ENCODE results near the gene WIPF2. TPM values are rescaled to one million over a fixed set of nuclear protein-coding genes. Genes with fewer than 3 reads are reported as not detected.

WIPF2 gene
- polyA plus RNA-seq, 4 donors, result 12.5 to 22.9 (median 14.0) TPM

GRCh38 chr17:40323391-40324381, 104.6 kb downstream of the WIPF2 start:
- Histone ChIP-seq H3K9me3 (ENCODE audit: control insufficient read depth in 2 of 2, insufficient read depth in 1 of 2, low read depth in 1 of 2, low read length in 1 of 2) (no peaks in the 10 kb centered on the region), H3K27ac (ENCODE audit: low read depth in 1 of 3, low read length in 2 of 3) (peak overlapping the region; percentile 49 to 98 (median 62)), H3K4me1 (ENCODE audit: control insufficient read depth in 3 of 3, insufficient read depth in 2 of 3, low read depth in 1 of 3, low read length in 2 of 3) (peaks cover 18 to 82% (median 42%) of the 10 kb centered on the region in 3 donors), H3K4me3 (ENCODE audit: low read depth in 1 of 3, low read length in 3 of 3) (no peak overlapping the region), H3K36me3 (ENCODE audit: control insufficient read depth in 3 of 3, insufficient read depth in 2 of 3, low read depth in 1 of 3, low read length in 3 of 3) (peaks cover 0 to 33% (median 0%) of the 10 kb centered on the region in 3 donors), H3K27me3 (ENCODE audit: control insufficient read depth in 3 of 3, insufficient read depth in 3 of 3, low read length in 3 of 3) (no peaks in the 10 kb centered on the region)
- FAIRE-seq (no peak), DNase-seq (no peak)
- 36 to 70% (median 43%) methylated on average over 7 to 10 of the region's 10 CpGs for WGBS, 3 donors

GRCh38 chr17:40325156-40326013, 106.3 kb downstream of the WIPF2 start:
- 66 to 81% (median 81%) methylated on average over 13 of the region's 13 CpGs for WGBS, 3 donors
- Histone ChIP-seq H3K4me3 (ENCODE audit: low read depth in 1 of 3, low read length in 3 of 3) (no peak overlapping the region), H3K27me3 (ENCODE audit: control insufficient read depth in 3 of 3, insufficient read depth in 3 of 3, low read length in 3 of 3) (no peaks in the 10 kb centered on the region), H3K4me1 (ENCODE audit: control insufficient read depth in 3 of 3, insufficient read depth in 2 of 3, low read depth in 1 of 3, low read length in 2 of 3) (peaks cover 18 to 72% (median 47%) of the 10 kb centered on the region in 3 donors), H3K27ac (ENCODE audit: low read depth in 1 of 3, low read length in 2 of 3) (peak overlapping the region in 2 of 3 donors; percentile 52 to 84), H3K36me3 (ENCODE audit: control insufficient read depth in 3 of 3, insufficient read depth in 2 of 3, low read depth in 1 of 3, low read length in 3 of 3) (peaks cover 0 to 33% (median 0%) of the 10 kb centered on the region in 3 donors), H3K9me3 (ENCODE audit: control insufficient read depth in 2 of 2, insufficient read depth in 1 of 2, low read depth in 1 of 2, low read length in 1 of 2) (no peaks in the 10 kb centered on the region)
- no peak for FAIRE-seq
- no peak for DNase-seq

GRCh38 chr17:40326014-40326831, 107.1 kb downstream of the WIPF2 start:
- no peak for DNase-seq
- H3K9me3 ChIP-seq (ENCODE audit: control insufficient read depth in 2 of 2, insufficient read depth in 1 of 2, low read depth in 1 of 2, low read length in 1 of 2), result no peaks in the 10 kb centered on the region
- peaks cover 0 to 42% (median 0%) of the 10 kb centered on the region in 3 donors for H3K36me3 ChIP-seq (ENCODE audit: control insufficient read depth in 3 of 3, insufficient read depth in 2 of 3, low read depth in 1 of 3, low read length in 3 of 3)
- 47 to 54% (median 52%) methylated on average over 17 of the region's 17 CpGs for WGBS, 3 donors
- H3K4me3 ChIP-seq (ENCODE audit: low read depth in 1 of 3, low read length in 3 of 3), result no peak overlapping the region
- H3K4me1 ChIP-seq (ENCODE audit: control insufficient read depth in 3 of 3, insufficient read depth in 2 of 3, low read depth in 1 of 3, low read length in 2 of 3), result peaks cover 18 to 66% (median 47%) of the 10 kb centered on the region in 3 donors
- no peak for FAIRE-seq
- H3K27me3 ChIP-seq (ENCODE audit: control insufficient read depth in 3 of 3, insufficient read depth in 3 of 3, low read length in 3 of 3), result no peaks in the 10 kb centered on the region
- H3K27ac ChIP-seq (ENCODE audit: low read depth in 1 of 3, low read length in 2 of 3), result peak overlapping the region in 2 of 3 donors; percentile 52 to 84

GRCh38 chr17:40326832-40327199, 107.7 kb downstream of the WIPF2 start:
- peak in 1 of 2 donors; percentile 63 for DNase-seq
- Histone ChIP-seq H3K9me3 (ENCODE audit: control insufficient read depth in 2 of 2, insufficient read depth in 1 of 2, low read depth in 1 of 2, low read length in 1 of 2) (no peaks in the 10 kb centered on the region), H3K27me3 (ENCODE audit: control insufficient read depth in 3 of 3, insufficient read depth in 3 of 3, low read length in 3 of 3) (no peaks in the 10 kb centered on the region), H3K27ac (ENCODE audit: low read depth in 1 of 3, low read length in 2 of 3) (peak overlapping the region in 2 of 3 donors; percentile 42 to 84), H3K4me3 (ENCODE audit: low read depth in 1 of 3, low read length in 3 of 3) (no peak overlapping the region), H3K36me3 (ENCODE audit: control insufficient read depth in 3 of 3, insufficient read depth in 2 of 3, low read depth in 1 of 3, low read length in 3 of 3) (peaks cover 0 to 43% (median 0%) of the 10 kb centered on the region in 3 donors), H3K4me1 (ENCODE audit: control insufficient read depth in 3 of 3, insufficient read depth in 2 of 3, low read depth in 1 of 3, low read length in 2 of 3) (peaks cover 18 to 61% (median 43%) of the 10 kb centered on the region in 3 donors)
- no peak for FAIRE-seq
- WGBS, 3 donors, result 0 to 32% (median 17%) methylated on average over 1 of the region's 1 CpG

- Histone ChIP-seq H3K4me3 (ENCODE audit: low read depth in 1 of 3, low read length in 3 of 3) (no peak overlapping the region), H3K36me3 (ENCODE audit: control insufficient read depth in 3 of 3, insufficient read depth in 2 of 3, low read depth in 1 of 3, low read length in 3 of 3) (peaks cover 0 to 48% (median 0%) of the 10 kb centered on the region in 3 donors), H3K27me3 (ENCODE audit: control insufficient read depth in 3 of 3, insufficient read depth in 3 of 3, low read length in 3 of 3) (no peaks in the 10 kb centered on the region), H3K27ac (ENCODE audit: low read depth in 1 of 3, low read length in 2 of 3) (peak overlapping the region in 2 of 3 donors; percentile 37 to 42), H3K4me1 (ENCODE audit: control insufficient read depth in 3 of 3, insufficient read depth in 2 of 3, low read depth in 1 of 3, low read length in 2 of 3) (peaks cover 18 to 56% (median 43%) of the 10 kb centered on the region in 3 donors), H3K9me3 (ENCODE audit: control insufficient read depth in 2 of 2, insufficient read depth in 1 of 2, low read depth in 1 of 2, low read length in 1 of 2) (no peaks in the 10 kb centered on the region)
- FAIRE-seq (no peak), DNase-seq (no peak)
- 58 to 65% (median 60%) methylated on average over 4 of the region's 4 CpGs for WGBS, 3 donors
These were observed 108.2 kb downstream of the WIPF2 start for GRCh38 chr17:40327244-40327729.

- Histone ChIP-seq H3K9me3 (ENCODE audit: control insufficient read depth in 2 of 2, insufficient read depth in 1 of 2, low read depth in 1 of 2, low read length in 1 of 2) (no peaks in the 10 kb centered on the region), H3K27ac (ENCODE audit: low read depth in 1 of 3, low read length in 2 of 3) (peak overlapping the region in 1 of 3 donors; percentile 38), H3K36me3 (ENCODE audit: control insufficient read depth in 3 of 3, insufficient read depth in 2 of 3, low read depth in 1 of 3, low read length in 3 of 3) (peaks cover 0 to 53% (median 0%) of the 10 kb centered on the region in 3 donors), H3K27me3 (ENCODE audit: control insufficient read depth in 3 of 3, insufficient read depth in 3 of 3, low read length in 3 of 3) (no peaks in the 10 kb centered on the region), H3K4me1 (ENCODE audit: control insufficient read depth in 3 of 3, insufficient read depth in 2 of 3, low read depth in 1 of 3, low read length in 2 of 3) (peaks cover 18 to 51% (median 43%) of the 10 kb centered on the region in 3 donors), H3K4me3 (ENCODE audit: low read depth in 1 of 3, low read length in 3 of 3) (no peak overlapping the region)
- FAIRE-seq, result no peak
- DNase-seq, result no peak
- WGBS, 3 donors, result 13 to 26% (median 21%) methylated on average over 3 of the region's 3 CpGs
These were observed 108.8 kb downstream of the WIPF2 start for GRCh38 chr17:40327735-40328385.

GRCh38 chr17:40328386-40328766, 109.3 kb downstream of the WIPF2 start:
- no peaks in the 10 kb centered on the region for H3K9me3 ChIP-seq (ENCODE audit: control insufficient read depth in 2 of 2, insufficient read depth in 1 of 2, low read depth in 1 of 2, low read length in 1 of 2)
- DNase-seq (no peak), FAIRE-seq (no peak)
- 91 to 94% (median 92%) methylated on average over 2 of the region's 2 CpGs for WGBS, 3 donors
- peak overlapping the region in 1 of 3 donors; percentile 38 for H3K27ac ChIP-seq (ENCODE audit: low read depth in 1 of 3, low read length in 2 of 3)
- H3K36me3 ChIP-seq (ENCODE audit: control insufficient read depth in 3 of 3, insufficient read depth in 2 of 3, low read depth in 1 of 3, low read length in 3 of 3), result peaks cover 0 to 58% (median 0%) of the 10 kb centered on the region in 3 donors
- H3K4me1 ChIP-seq (ENCODE audit: control insufficient read depth in 3 of 3, insufficient read depth in 2 of 3, low read depth in 1 of 3, low read length in 2 of 3), result peaks cover 18 to 46% (median 43%) of the 10 kb centered on the region in 3 donors
- no peaks in the 10 kb centered on the region for H3K27me3 ChIP-seq (ENCODE audit: control insufficient read depth in 3 of 3, insufficient read depth in 3 of 3, low read length in 3 of 3)
- no peak overlapping the region for H3K4me3 ChIP-seq (ENCODE audit: low read depth in 1 of 3, low read length in 3 of 3)

Data from small intestine (tissue), 7 donors.